ENCODE data around the gene PARVA.

DNA sequence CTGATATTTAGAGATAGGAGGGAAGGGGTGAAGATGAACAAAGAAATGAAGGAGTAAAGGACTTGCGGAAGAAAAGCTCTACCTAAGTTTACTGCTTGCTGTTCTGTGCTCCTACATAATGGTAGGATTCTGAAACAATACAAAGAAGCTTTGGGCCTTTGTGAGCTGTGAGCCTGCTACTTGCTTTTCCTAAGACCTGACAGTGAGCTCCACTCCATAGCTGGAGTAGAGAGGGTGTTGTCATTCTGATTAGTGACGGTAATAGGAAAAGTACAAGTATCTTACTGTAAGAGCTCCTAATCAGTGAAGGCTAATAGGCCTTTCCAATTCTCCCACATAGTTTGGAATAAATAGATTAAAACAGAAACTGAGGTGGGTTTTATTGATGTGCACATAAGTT is 75.9 kb downstream of the PARVA start:
- no peak for TF ChIP-seq POLR2A (IDR thresholded peaks at IDR 0.05; ENCODE audit: low read depth, low read length)
- TF ChIP-seq POLR2AphosphoS5 (IDR thresholded peaks at IDR 0.05; ENCODE audit: low read depth, low read length), result no peak
